ENCODE measurements around the gene SDF2. TPM values are rescaled to one million over a fixed set of nuclear protein-coding genes. Genes with fewer than 3 reads are reported as not detected.

The SDF2 gene
- total and polyA plus RNA-seq, 9 of the 15 experiments (the other 6 are each of a cell fraction or from before 2014, with no cell fraction given): 41.2 to 132 (median 65.6) TPM

DNA sequence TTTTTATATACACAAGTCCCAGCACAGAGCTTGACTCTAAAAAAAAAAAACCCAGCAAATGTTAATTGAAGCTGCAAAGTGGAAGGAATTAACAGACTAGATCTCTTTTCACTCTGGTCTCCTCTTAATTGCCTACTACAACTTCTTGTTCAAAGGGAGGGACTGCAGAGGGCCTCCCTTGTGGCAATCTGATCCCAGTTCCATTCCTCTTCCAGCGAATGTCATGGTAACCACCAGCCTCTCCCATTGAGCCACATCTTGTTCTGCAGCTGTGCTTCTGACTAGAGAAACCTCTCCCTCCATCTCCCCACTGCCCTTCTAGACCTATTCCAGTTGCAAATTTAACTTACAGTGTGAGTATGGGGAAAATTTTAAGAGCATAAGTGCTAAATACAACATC is 6.2 kb upstream of the SDF2 start (continued):
- TF ChIP-seq RFX5 (IDR thresholded peaks at IDR 0.05; ENCODE audit: low read depth, low read length): no peak

DNA sequence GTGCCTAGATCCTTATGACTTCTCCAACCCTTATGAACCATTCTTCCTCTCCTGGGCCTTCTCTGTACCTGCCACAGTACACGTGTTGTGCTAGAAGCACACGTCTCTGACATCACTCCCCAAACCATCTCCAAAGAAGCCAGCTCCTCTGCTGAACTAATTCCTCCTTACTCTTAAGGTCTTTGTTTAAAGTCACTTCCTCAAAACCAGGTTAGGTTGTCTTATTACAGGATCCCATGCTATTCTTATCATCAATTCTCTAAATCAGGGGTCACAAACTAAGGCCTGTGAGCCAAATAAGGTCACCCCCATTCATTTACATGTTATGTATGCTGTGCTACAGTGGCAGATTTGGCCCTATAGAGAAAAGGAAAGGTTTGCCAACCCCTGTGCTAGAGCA is 4.3 kb upstream of the SDF2 start:
- H2AFZ ChIP-seq (ENCODE audit: low read depth, low read length): no peak overlapping the region
- ATAC-seq (no peak), DNase-seq (ENCODE audit: extremely low read depth in 1 of 4, low spot score in 3 of 4) (no peak), FAIRE-seq (no peak)
- H3K27me3 ChIP-seq (ENCODE audit: control insufficient read depth in 2 of 2, insufficient read depth in 2 of 2, low read length in 2 of 2): no peaks in the 10 kb centered on the region
- H3K4me2 ChIP-seq (ENCODE audit: insufficient read depth, low read length): no peak overlapping the region
- peak; percentile 74 for TF ChIP-seq SPI1 (IDR thresholded peaks at IDR 0.05; ENCODE audit: borderline replicate concordance, low read depth, low read length)
- no peak for TF ChIP-seq KDM4B (IDR thresholded peaks at IDR 0.05; ENCODE audit: borderline replicate concordance in 2 of 2, low read depth in 1 of 2)
- ChIA-PET POLR2A (interaction anchor here (0.6 to 6.9 kb wide), 6 partner anchors 9 to 1296 kb away, joined by 3 to 56 read pairs (median 3); partner anchors contain the start of gene BLTP2), CTCF (ENCODE audit: low intra/inter-chr PET ratio) (no interaction called here)
- peaks cover 80% of the 10 kb centered on the region for H3K79me2 ChIP-seq (ENCODE audit: control insufficient read depth, insufficient read depth, low read length)
- no TSS peak for BruUV-seq (replicated peaks)
- H3K9me1 ChIP-seq (ENCODE audit: control insufficient read depth, insufficient read depth, low read length): peaks cover 4% of the 10 kb centered on the region
- peaks cover 69% of the 10 kb centered on the region for H3K36me3 ChIP-seq (ENCODE audit: control insufficient read depth, insufficient read depth, low read length)
- H4K20me1 ChIP-seq (replicated peaks; ENCODE audit: control insufficient read depth, insufficient read depth, low read length): peaks cover 12% of the 10 kb centered on the region; the same call in 1 of the 2 replicates
- H3K4me3 ChIP-seq: no peak overlapping the region
- H3K9me3 ChIP-seq (replicated peaks; ENCODE audit: control insufficient read depth, insufficient read depth, low read depth, low read length): no peaks in the 10 kb centered on the region
- in situ Hi-C loops (cut with MboI): no loop called here
- no peak overlapping the region for H3K27ac ChIP-seq (ENCODE audit: extremely low read depth, low read depth, low read length)
- intact Hi-C loops (cut with micrococcal nuclease): no loop called here
- WGBS (ENCODE audit: insufficient coverage, low coverage, missing lambda C conversion rate): 86% methylated on average over 2 of the region's 2 CpGs
- no peak overlapping the region for H3K9ac ChIP-seq (ENCODE audit: insufficient read depth in 1 of 2, low read depth in 2 of 2, low read length in 2 of 2)
- H3K4me1 ChIP-seq (replicated peaks in 1 of 2; ENCODE audit: control insufficient read depth in 2 of 2, insufficient read depth in 2 of 2, low read length in 2 of 2): peaks cover 4 to 7% of the 10 kb centered on the region in 2 experiments; a peak in 2 of 5 replicates

DNA sequence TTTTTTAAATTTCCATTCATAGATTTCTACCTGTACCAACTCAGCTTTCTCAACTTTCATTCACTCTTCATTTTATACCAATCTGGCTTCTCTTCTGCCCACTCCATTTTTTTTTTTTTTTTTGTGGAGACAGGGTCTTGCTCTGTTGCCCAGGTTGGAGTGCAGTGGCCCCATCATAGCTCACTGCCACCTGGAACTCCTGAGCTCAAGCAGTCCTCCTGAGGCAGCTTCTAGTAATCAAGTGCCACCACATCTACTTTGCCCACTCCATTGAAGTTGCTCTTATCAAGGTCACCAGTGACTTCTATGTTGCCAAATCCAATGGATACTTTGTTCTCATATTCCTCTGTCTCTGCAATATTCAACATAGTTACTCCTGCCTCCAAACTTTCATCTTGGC is 2.0 kb upstream of the SDF2 start:
- Histone ChIP-seq H3K9ac (ENCODE audit: insufficient read depth in 1 of 2, low read depth in 2 of 2, low read length in 2 of 2) (peak overlapping the region in 1 of 2 experiments; percentile 96; a peak in 1 of 4 replicates), H4K20me1 (replicated peaks; ENCODE audit: control insufficient read depth, insufficient read depth, low read length) (peaks cover 12% of the 10 kb centered on the region; the same call in 1 of the 2 replicates)

More for the DNA sequence above, 2.0 kb upstream of the SDF2 start:
- Histone ChIP-seq H3K27ac (ENCODE audit: extremely low read depth, low read depth, low read length) (0 out of 3 replicates have a peak overlapping the region, but pooled peaks have one; percentile 98), H2AFZ (ENCODE audit: low read depth, low read length) (no peak overlapping the region), H3K27me3 (ENCODE audit: control insufficient read depth in 2 of 2, insufficient read depth in 2 of 2, low read length in 2 of 2) (no peaks in the 10 kb centered on the region), H3K9me3 (replicated peaks; ENCODE audit: control insufficient read depth, insufficient read depth, low read depth, low read length) (no peaks in the 10 kb centered on the region), H3K36me3 (ENCODE audit: control insufficient read depth, insufficient read depth, low read length) (peaks cover 63% of the 10 kb centered on the region), H3K79me2 (ENCODE audit: control insufficient read depth, insufficient read depth, low read length) (peaks cover 87% of the 10 kb centered on the region), H3K4me2 (ENCODE audit: insufficient read depth, low read length) (peak overlapping the region; percentile 97), H3K4me1 (replicated peaks in 1 of 2; ENCODE audit: control insufficient read depth in 2 of 2, insufficient read depth in 2 of 2, low read length in 2 of 2) (peaks cover 6 to 10% of the 10 kb centered on the region in 2 experiments; a peak in 3 of 5 replicates), H3K4me3 (0 out of 2 replicates have a peak overlapping the region, but pooled peaks have one; percentile 61), H3K9me1 (ENCODE audit: control insufficient read depth, insufficient read depth, low read length) (peaks cover 4% of the 10 kb centered on the region)
- no TSS peak for BruUV-seq (replicated peaks)
- in situ Hi-C loops (cut with MboI) (no loop called here), intact Hi-C loops (cut with micrococcal nuclease) (no loop called here)
- FAIRE-seq (no peak), ATAC-seq (no peak), DNase-seq (ENCODE audit: extremely low read depth in 1 of 4, low spot score in 3 of 4) (no peak)
- no peak for TF ChIP-seq DNMT1 (IDR thresholded peaks at IDR 0.05)
- 0 out of 2 replicates have a peak, but pooled peaks have one; percentile 47 for TF ChIP-seq ZNF121 (CRISPR knock-in tag; conservative IDR thresholded peaks at IDR 0.05)
- TF ChIP-seq ZNF384 (IDR thresholded peaks at IDR 0.05; ENCODE audit: low read depth, low read length): peak; percentile 42; the same call in 1 of the 2 replicates
- CTCF ChIA-PET (ENCODE audit: low intra/inter-chr PET ratio): no interaction called here
- POLR2A ChIA-PET: interaction anchor here (1.4 to 3.9 kb wide), 5 partner anchors 10 to 63 kb away, joined by 5 to 54 read pairs (median 8); partner anchors contain the start of gene BLTP2
